GM12878 (cell line): Measurements from ENCODE around the gene LRRFIP2. TPM values are rescaled to one million over a fixed set of nuclear protein-coding genes. Genes with fewer than 3 reads are reported as not detected.

ENCODE experiments used
- CHD2 ChIP-seq: IDR thresholded peaks from 2 replicates; pipeline ENCODE4 v1.6.1; 2011; ENCODE audit warnings: low read depth, low read length, improper control_type of control experiment, borderline replicate concordance
- CREB1 ChIP-seq: IDR thresholded peaks from 2 replicates; pipeline ENCODE4 v1.6.1; 2012; ENCODE audit warnings: low read depth, mild to moderate bottlenecking, inconsistent platforms
- GATAD2B ChIP-seq: fragments of 450-650 bp; conservative IDR thresholded peaks from 2 replicates; pipeline ENCODE4 v1.6.1; 2017; ENCODE audit warnings: low read depth, mild to moderate bottlenecking, moderate library complexity
- HDAC2 ChIP-seq: fragments of 200-600 bp; sonication (generic); IDR thresholded peaks from 2 replicates; pipeline ENCODE4 v1.6.1; 2017
- MAX ChIP-seq: IDR thresholded peaks from 2 replicates; pipeline ENCODE4 v1.6.1; 2012; ENCODE audit warnings: low read depth, low read length, improper control_type of control experiment
- MEF2A ChIP-seq: IDR thresholded peaks from 2 replicates; pipeline ENCODE4 v1.6.1; 2011; ENCODE audit warnings: low read depth, mild to moderate bottlenecking, low read length, moderate library complexity; ENCODE audit not compliant: insufficient read depth
- NFYB ChIP-seq: IDR thresholded peaks from 2 replicates; pipeline ENCODE4 v1.6.1; 2011; ENCODE audit warnings: low read depth, mild to moderate bottlenecking, low read length, improper control_type of control experiment, moderate library complexity; ENCODE audit not compliant: insufficient read depth
- POLR2AphosphoS2 ChIP-seq: IDR thresholded peaks from 2 replicates; pipeline ENCODE4 v1.6.1; 2011; ENCODE audit warnings: low read depth, mild to moderate bottlenecking, low read length, improper control_type of control experiment, moderate library complexity
- POU2F2 ChIP-seq: IDR thresholded peaks from 3 replicates; pipeline ENCODE4 v1.6.1; 2011; ENCODE audit warnings: low read depth, mild to moderate bottlenecking, low read length, borderline replicate concordance
- RB1 ChIP-seq: fragments of 450-650 bp; formaldehyde crosslinking; IDR thresholded peaks from 2 replicates; pipeline ENCODE4 v1.6.1; 2017; ENCODE audit warnings: mild to moderate bottlenecking, borderline replicate concordance
- SMAD5 ChIP-seq: IDR thresholded peaks from 2 replicates; pipeline ENCODE4 v1.6.1; 2016; ENCODE audit warnings: antibody characterized with exemption, low read depth
- SPI1 ChIP-seq: IDR thresholded peaks from 2 replicates; pipeline ENCODE4 v1.6.1; 2011; ENCODE audit warnings: low read depth, mild to moderate bottlenecking, low read length, moderate library complexity, borderline replicate concordance; ENCODE audit not compliant: insufficient read depth
- TCF7 ChIP-seq: IDR thresholded peaks from 2 replicates; pipeline ENCODE4 v1.6.1; 2014; ENCODE audit warnings: antibody characterized with exemption, borderline replicate concordance
- USF2 ChIP-seq: IDR thresholded peaks from 2 replicates; pipeline ENCODE4 v1.6.1; 2011; ENCODE audit warnings: low read depth, low read length, improper control_type of control experiment, borderline replicate concordance
- YY1 ChIP-seq: IDR thresholded peaks from 2 replicates; pipeline ENCODE4 v1.6.1; 2011; ENCODE audit warnings: low read depth, mild to moderate bottlenecking, low read length
- ZNF207 ChIP-seq: fragments of 450-650 bp; IDR thresholded peaks from 2 replicates; pipeline ENCODE4 v1.6.1; 2014; ENCODE audit warnings: antibody characterized with exemption, mild to moderate bottlenecking, borderline replicate concordance
- ZNF24 ChIP-seq: fragments of 450-650 bp; IDR thresholded peaks from 2 replicates; pipeline ENCODE4 v1.6.1; 2017; ENCODE audit warnings: antibody characterized with exemption, mild to moderate bottlenecking
- polyA plus RNA-seq, 11 experiments: library from polyadenylated mRNA; depleted of rRNA in 4 of 11; unstranded in 6 of 11; stranded (reverse) in 5 of 11; fragments of >200 nt; fragmentation: Nextera tagmentation in 4 of 11; fragmentation: Illumina TruSeq in 1 of 11; extraction: Ambion mirVana in 4 of 11; extraction: Trizol in 1 of 11; gene quantifications; 1 replicate in 1 of 11; 2 replicates in 10 of 11; pipeline versions ENCODE4 v1.2.1 to v1.2.3, GENCODE V29; 2011 to 2016; ENCODE audit warnings: inconsistent platforms in 2 of 11, missing spikeins in 2 of 11, low read depth in 1 of 11
- total RNA-seq, 4 experiments: library from RNA; depleted of rRNA in 3 of 4; stranded (reverse); fragments of >200 nt in 3 of 4; fragmentation: Illumina TruSeq in 1 of 4; extraction: Trizol in 1 of 4; gene quantifications; 2 replicates each; pipeline versions ENCODE4 v1.2.1 to v1.2.3, GENCODE V29; 2013 to 2021
- TF ChIP-seq, protein P1 (sequence below): IDR thresholded peaks from 2 replicates; pipeline ENCODE4 v1.6.1; 2012; ENCODE audit warnings: low read depth, low read length, improper control_type of control experiment
- TF ChIP-seq, protein P2 (sequence below): fragments of 450-650 bp; IDR thresholded peaks from 2 replicates; pipeline ENCODE4 v1.6.1; 2017; ENCODE audit warnings: mild to moderate bottlenecking, moderate library complexity
- TF ChIP-seq, protein P3 (sequence below): IDR thresholded peaks from 2 replicates; pipeline ENCODE4 v1.6.1; 2012; ENCODE audit warnings: improper control_type of control experiment, low read depth, low read length; ENCODE audit not compliant: insufficient replicate concordance

The LRRFIP2 gene
- total and polyA plus RNA-seq, 10 of the 15 experiments (the other 5 are each of a cell fraction or from before 2014, with no cell fraction given) = 9.7 to 46.9 (median 38.1) TPM

GRCh38 chr3:37139567-37140052 is 34.8 kb downstream of the LRRFIP2 start (continued):
- no peak for TF ChIP-seq TCF7
- no peak for TF ChIP-seq ZNF24
- TF ChIP-seq POU2F2 = no peak
- TF ChIP-seq SMAD5 = no peak
- TF ChIP-seq CHD2 = no peak
- no peak for TF ChIP-seq YY1
- TF ChIP-seq HDAC2 = no peak
- peak; percentile 35; the same call in 1 of the 2 replicates for TF ChIP-seq CREB1
- TF ChIP-seq GATAD2B = no peak
- TF ChIP-seq NFYB = 0 out of 2 replicates have a peak, but pooled peaks have one; percentile 32
- no peak for TF ChIP-seq ZNF207
- TF ChIP-seq MAX = no peak
- TF ChIP-seq, protein P1, sequence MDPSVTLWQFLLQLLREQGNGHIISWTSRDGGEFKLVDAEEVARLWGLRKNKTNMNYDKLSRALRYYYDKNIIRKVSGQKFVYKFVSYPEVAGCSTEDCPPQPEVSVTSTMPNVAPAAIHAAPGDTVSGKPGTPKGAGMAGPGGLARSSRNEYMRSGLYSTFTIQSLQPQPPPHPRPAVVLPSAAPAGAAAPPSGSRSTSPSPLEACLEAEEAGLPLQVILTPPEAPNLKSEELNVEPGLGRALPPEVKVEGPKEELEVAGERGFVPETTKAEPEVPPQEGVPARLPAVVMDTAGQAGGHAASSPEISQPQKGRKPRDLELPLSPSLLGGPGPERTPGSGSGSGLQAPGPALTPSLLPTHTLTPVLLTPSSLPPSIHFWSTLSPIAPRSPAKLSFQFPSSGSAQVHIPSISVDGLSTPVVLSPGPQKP = no peak
- TF ChIP-seq RB1 = no peak
- TF ChIP-seq, protein P2, sequence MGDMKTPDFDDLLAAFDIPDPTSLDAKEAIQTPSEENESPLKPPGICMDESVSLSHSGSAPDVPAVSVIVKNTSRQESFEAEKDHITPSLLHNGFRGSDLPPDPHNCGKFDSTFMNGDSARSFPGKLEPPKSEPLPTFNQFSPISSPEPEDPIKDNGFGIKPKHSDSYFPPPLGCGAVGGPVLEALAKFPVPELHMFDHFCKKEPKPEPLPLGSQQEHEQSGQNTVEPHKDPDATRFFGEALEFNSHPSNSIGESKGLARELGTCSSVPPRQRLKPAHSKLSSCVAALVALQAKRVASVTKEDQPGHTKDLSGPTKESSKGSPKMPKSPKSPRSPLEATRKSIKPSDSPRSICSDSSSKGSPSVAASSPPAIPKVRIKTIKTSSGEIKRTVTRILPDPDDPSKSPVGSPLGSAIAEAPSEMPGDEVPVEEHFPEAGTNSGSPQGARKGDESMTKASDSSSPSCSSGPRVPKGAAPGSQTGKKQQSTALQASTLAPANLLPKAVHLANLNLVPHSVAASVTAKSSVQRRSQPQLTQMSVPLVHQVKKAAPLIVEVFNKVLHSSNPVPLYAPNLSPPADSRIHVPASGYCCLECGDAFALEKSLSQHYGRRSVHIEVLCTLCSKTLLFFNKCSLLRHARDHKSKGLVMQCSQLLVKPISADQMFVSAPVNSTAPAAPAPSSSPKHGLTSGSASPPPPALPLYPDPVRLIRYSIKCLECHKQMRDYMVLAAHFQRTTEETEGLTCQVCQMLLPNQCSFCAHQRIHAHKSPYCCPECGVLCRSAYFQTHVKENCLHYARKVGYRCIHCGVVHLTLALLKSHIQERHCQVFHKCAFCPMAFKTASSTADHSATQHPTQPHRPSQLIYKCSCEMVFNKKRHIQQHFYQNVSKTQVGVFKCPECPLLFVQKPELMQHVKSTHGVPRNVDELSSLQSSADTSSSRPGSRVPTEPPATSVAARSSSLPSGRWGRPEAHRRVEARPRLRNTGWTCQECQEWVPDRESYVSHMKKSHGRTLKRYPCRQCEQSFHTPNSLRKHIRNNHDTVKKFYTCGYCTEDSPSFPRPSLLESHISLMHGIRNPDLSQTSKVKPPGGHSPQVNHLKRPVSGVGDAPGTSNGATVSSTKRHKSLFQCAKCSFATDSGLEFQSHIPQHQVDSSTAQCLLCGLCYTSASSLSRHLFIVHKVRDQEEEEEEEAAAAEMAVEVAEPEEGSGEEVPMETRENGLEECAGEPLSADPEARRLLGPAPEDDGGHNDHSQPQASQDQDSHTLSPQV = no peak
- TF ChIP-seq MEF2A = peak; percentile 59; the same call in 1 of the 2 replicates
- TF ChIP-seq POLR2AphosphoS2 = no peak
- TF ChIP-seq SPI1 = no peak
- TF ChIP-seq USF2 = no peak
- TF ChIP-seq, protein P3, sequence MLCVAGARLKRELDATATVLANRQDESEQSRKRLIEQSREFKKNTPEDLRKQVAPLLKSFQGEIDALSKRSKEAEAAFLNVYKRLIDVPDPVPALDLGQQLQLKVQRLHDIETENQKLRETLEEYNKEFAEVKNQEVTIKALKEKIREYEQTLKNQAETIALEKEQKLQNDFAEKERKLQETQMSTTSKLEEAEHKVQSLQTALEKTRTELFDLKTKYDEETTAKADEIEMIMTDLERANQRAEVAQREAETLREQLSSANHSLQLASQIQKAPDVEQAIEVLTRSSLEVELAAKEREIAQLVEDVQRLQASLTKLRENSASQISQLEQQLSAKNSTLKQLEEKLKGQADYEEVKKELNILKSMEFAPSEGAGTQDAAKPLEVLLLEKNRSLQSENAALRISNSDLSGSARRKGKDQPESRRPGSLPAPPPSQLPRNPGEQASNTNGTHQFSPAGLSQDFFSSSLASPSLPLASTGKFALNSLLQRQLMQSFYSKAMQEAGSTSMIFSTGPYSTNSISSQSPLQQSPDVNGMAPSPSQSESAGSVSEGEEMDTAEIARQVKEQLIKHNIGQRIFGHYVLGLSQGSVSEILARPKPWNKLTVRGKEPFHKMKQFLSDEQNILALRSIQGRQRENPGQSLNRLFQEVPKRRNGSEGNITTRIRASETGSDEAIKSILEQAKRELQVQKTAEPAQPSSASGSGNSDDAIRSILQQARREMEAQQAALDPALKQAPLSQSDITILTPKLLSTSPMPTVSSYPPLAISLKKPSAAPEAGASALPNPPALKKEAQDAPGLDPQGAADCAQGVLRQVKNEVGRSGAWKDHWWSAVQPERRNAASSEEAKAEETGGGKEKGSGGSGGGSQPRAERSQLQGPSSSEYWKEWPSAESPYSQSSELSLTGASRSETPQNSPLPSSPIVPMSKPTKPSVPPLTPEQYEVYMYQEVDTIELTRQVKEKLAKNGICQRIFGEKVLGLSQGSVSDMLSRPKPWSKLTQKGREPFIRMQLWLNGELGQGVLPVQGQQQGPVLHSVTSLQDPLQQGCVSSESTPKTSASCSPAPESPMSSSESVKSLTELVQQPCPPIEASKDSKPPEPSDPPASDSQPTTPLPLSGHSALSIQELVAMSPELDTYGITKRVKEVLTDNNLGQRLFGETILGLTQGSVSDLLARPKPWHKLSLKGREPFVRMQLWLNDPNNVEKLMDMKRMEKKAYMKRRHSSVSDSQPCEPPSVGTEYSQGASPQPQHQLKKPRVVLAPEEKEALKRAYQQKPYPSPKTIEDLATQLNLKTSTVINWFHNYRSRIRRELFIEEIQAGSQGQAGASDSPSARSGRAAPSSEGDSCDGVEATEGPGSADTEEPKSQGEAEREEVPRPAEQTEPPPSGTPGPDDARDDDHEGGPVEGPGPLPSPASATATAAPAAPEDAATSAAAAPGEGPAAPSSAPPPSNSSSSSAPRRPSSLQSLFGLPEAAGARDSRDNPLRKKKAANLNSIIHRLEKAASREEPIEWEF = no peak
